ENCODE results near the gene SLC43A1.

GRCh38 chr11:57500515-57500914, 15.0 kb downstream of the SLC43A1 start:
- TF ChIP-seq ISL1 (CRISPR knock-in tag; IDR thresholded peaks at IDR 0.05) (no peak), POU6F1 (CRISPR knock-in tag; IDR thresholded peaks at IDR 0.05; ENCODE audit: borderline replicate concordance, low read depth) (no peak), OSR1 (CRISPR knock-in tag; IDR thresholded peaks at IDR 0.05) (no peak), ZC3H10 (CRISPR knock-in tag; IDR thresholded peaks at IDR 0.05) (no peak), CREB5 (CRISPR knock-in tag; IDR thresholded peaks at IDR 0.05; ENCODE audit: low read depth) (no peak), PATZ1 (CRISPR knock-in tag; IDR thresholded peaks at IDR 0.05; ENCODE audit: borderline replicate concordance) (no peak)
